GM08714 (cell line): ENCODE measurements around the gene SCLT1.

Experiments used
- H3K4me3 ChIP-seq: fragments of 200-500 bp; sonication (Bioruptor generic); 2 replicates; pipeline ENCODE4 v1.5.1; 2014; ENCODE audit warnings: mild to moderate bottlenecking, low read length, inconsistent platforms
- ZNF274 ChIP-seq: IDR thresholded peaks from 2 replicates; pipeline ENCODE4 v1.6.1; 2012; ENCODE audit warnings: mild to moderate bottlenecking, low read depth, low read length

SCLT1 gene

GRCh38 chr4:129037093-129037492 lies 56.2 kb downstream of the SCLT1 start:
- H3K4me3 ChIP-seq, result no peak overlapping the region
- TF ChIP-seq ZNF274, result no peak

- no peak overlapping the region for H3K4me3 ChIP-seq
- TF ChIP-seq ZNF274, result no peak
These were observed 78.5 kb downstream of the SCLT1 start for GRCh38 chr4:129014566-129015509.

GRCh38 chr4:129008096-129008495 lies 85.2 kb downstream of the SCLT1 start:
- no peak for TF ChIP-seq ZNF274
- H3K4me3 ChIP-seq, result no peak overlapping the region

- no peak for TF ChIP-seq ZNF274
- no peak overlapping the region for H3K4me3 ChIP-seq
These were observed 106.4 kb downstream of the SCLT1 start for GRCh38 chr4:128986908-128987307.

- no peak overlapping the region for H3K4me3 ChIP-seq
- TF ChIP-seq ZNF274, result no peak
These were observed 107.3 kb downstream of the SCLT1 start for GRCh38 chr4:128986019-128986418.

- TF ChIP-seq ZNF274, result no peak
- H3K4me3 ChIP-seq, result no peak overlapping the region
These were observed 109.4 kb downstream of the SCLT1 start for GRCh38 chr4:128983771-128984485.

- H3K4me3 ChIP-seq, result no peak overlapping the region
- TF ChIP-seq ZNF274, result no peak
These were observed 112.0 kb downstream of the SCLT1 start for GRCh38 chr4:128981377-128981776.

- H3K4me3 ChIP-seq, result no peak overlapping the region
- no peak for TF ChIP-seq ZNF274
These were observed 112.5 kb downstream of the SCLT1 start for GRCh38 chr4:128980816-128981326.

GRCh38 chr4:128979934-128980333 lies 113.4 kb downstream of the SCLT1 start:
- TF ChIP-seq ZNF274, result no peak
- H3K4me3 ChIP-seq, result no peak overlapping the region

GRCh38 chr4:128978985-128979384 lies 114.4 kb downstream of the SCLT1 start:
- no peak overlapping the region for H3K4me3 ChIP-seq
- no peak for TF ChIP-seq ZNF274

- no peak for TF ChIP-seq ZNF274
These were observed 119.2 kb downstream of the SCLT1 start for GRCh38 chr4:128974136-128974581.

GRCh38 chr4:128973384-128973783 lies 120.0 kb downstream of the SCLT1 start:
- H3K4me3 ChIP-seq, result no peak overlapping the region
- TF ChIP-seq ZNF274, result no peak

More at GRCh38 chr4:128974136-128974581, 119.2 kb downstream of the SCLT1 start:
- no peak overlapping the region for H3K4me3 ChIP-seq

GRCh38 chr4:128961405-128961804 lies 131.9 kb downstream of the SCLT1 start:
- H3K4me3 ChIP-seq, result no peak overlapping the region
- no peak for TF ChIP-seq ZNF274

GRCh38 chr4:128958194-128958593 lies 135.1 kb downstream of the SCLT1 start:
- no peak for TF ChIP-seq ZNF274
- H3K4me3 ChIP-seq, result no peak overlapping the region
